NB4 (cell line): Measurements from ENCODE around the gene HBG2.

ENCODE experiments used
- DNase-seq: peaks from one replicate; pipeline ENCODE4 v3.0.0; 2010; ENCODE audit warnings: low read depth
- H3K4me3 ChIP-seq: one replicate; pipeline ENCODE4 v1.5.1; 2011; ENCODE audit warnings: mild to moderate bottlenecking, low read depth, low read length, moderate library complexity
- MYC ChIP-seq: IDR thresholded peaks from 2 replicates; pipeline ENCODE4 v1.6.1; 2011; ENCODE audit warnings: low read depth, low read length
- POLR2A ChIP-seq: IDR thresholded peaks from 2 replicates; pipeline ENCODE4 v1.6.1; 2011; ENCODE audit warnings: mild to moderate bottlenecking; ENCODE audit not compliant: insufficient read length; ENCODE audit errors: extremely low read depth
- TF ChIP-seq, protein P1 (sequence below): IDR thresholded peaks from one replicate; pipeline ENCODE4 v1.5.1; 2012; ENCODE audit warnings: low read depth, low read length
- TF ChIP-seq, protein P2 (sequence below): IDR thresholded peaks from 2 replicates; pipeline ENCODE4 v1.6.1; 2011; ENCODE audit warnings: low read depth, low read length

The HBG2 gene

DNA sequence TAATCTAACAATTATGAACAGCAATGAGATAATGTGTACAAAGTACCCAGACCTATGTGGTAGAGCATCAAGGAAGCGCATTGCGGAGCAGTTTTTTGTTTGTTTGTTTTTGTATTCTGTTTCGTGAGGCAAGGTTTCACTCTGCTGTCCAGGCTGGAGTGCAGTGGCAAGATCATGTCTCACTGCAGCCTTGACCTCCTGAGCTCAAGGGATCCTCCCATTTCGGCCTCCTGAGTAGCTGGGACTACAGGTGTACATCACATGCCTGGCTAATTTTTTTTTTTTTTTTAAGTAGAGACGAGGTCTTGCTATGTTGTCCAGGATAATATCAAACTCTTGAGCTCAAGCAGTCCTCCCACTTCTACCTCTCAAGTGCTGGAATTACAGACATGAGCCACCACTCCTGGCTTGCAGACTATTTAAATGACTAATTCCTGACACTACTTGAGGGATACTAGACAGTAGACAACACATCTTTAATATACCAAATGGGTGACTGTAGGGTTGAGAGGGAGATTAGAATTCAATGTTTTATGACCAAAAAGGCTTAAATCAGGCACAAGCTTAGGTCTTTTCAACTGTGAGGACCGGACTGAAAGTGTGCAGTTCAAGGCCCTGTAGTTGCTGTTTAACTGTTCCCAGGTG is 34.4 kb upstream of the HBG2 start:
- DNase-seq: no peak
- TF ChIP-seq POLR2A (no peak), MYC (no peak)
- TF ChIP-seq, protein P1, sequence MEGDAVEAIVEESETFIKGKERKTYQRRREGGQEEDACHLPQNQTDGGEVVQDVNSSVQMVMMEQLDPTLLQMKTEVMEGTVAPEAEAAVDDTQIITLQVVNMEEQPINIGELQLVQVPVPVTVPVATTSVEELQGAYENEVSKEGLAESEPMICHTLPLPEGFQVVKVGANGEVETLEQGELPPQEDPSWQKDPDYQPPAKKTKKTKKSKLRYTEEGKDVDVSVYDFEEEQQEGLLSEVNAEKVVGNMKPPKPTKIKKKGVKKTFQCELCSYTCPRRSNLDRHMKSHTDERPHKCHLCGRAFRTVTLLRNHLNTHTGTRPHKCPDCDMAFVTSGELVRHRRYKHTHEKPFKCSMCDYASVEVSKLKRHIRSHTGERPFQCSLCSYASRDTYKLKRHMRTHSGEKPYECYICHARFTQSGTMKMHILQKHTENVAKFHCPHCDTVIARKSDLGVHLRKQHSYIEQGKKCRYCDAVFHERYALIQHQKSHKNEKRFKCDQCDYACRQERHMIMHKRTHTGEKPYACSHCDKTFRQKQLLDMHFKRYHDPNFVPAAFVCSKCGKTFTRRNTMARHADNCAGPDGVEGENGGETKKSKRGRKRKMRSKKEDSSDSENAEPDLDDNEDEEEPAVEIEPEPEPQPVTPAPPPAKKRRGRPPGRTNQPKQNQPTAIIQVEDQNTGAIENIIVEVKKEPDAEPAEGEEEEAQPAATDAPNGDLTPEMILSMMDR: no peak
- TF ChIP-seq, protein P2, sequence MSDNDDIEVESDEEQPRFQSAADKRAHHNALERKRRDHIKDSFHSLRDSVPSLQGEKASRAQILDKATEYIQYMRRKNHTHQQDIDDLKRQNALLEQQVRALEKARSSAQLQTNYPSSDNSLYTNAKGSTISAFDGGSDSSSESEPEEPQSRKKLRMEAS: no peak
- no peak overlapping the region for H3K4me3 ChIP-seq

- no peak overlapping the region for H3K4me3 ChIP-seq
- no peak for DNase-seq
- TF ChIP-seq POLR2A (no peak), MYC (no peak)
- TF ChIP-seq, protein P1: no peak
- TF ChIP-seq, protein P2: no peak
Measured at GRCh38 chr11:5288108-5288905, 33.7 kb upstream of the HBG2 start.

- H3K4me3 ChIP-seq: no peak overlapping the region
- no peak for DNase-seq
- TF ChIP-seq POLR2A (no peak), MYC (no peak)
- TF ChIP-seq, protein P2: no peak
- TF ChIP-seq, protein P1: no peak
Measured at GRCh38 chr11:5286901-5287300, 32.3 kb upstream of the HBG2 start.

- TF ChIP-seq, protein P2: no peak
- TF ChIP-seq MYC (no peak), POLR2A (no peak)
- TF ChIP-seq, protein P1: no peak
- no peak for DNase-seq
- H3K4me3 ChIP-seq: no peak overlapping the region
Measured at GRCh38 chr11:5286351-5286750, 31.8 kb upstream of the HBG2 start.

GRCh38 chr11:5285703-5286340 is 31.2 kb upstream of the HBG2 start:
- DNase-seq: no peak
- no peak for TF ChIP-seq MYC
- TF ChIP-seq, protein P2: no peak
- TF ChIP-seq, protein P1: no peak
- TF ChIP-seq POLR2A: no peak
- no peak overlapping the region for H3K4me3 ChIP-seq
